GM20431 (cell line): ENCODE measurements around the gene FRMD4A.

Experiments
- in situ Hi-C: fragments of 300-500 bp; cut with MseI, MboI; formaldehyde crosslinking; loops from one replicate; pipeline ENCODE4 v1.15.0; 2020; ENCODE audit warnings: low sequenced_read_pairs; ENCODE audit not compliant: unreplicated experiment

The FRMD4A gene

DNA sequence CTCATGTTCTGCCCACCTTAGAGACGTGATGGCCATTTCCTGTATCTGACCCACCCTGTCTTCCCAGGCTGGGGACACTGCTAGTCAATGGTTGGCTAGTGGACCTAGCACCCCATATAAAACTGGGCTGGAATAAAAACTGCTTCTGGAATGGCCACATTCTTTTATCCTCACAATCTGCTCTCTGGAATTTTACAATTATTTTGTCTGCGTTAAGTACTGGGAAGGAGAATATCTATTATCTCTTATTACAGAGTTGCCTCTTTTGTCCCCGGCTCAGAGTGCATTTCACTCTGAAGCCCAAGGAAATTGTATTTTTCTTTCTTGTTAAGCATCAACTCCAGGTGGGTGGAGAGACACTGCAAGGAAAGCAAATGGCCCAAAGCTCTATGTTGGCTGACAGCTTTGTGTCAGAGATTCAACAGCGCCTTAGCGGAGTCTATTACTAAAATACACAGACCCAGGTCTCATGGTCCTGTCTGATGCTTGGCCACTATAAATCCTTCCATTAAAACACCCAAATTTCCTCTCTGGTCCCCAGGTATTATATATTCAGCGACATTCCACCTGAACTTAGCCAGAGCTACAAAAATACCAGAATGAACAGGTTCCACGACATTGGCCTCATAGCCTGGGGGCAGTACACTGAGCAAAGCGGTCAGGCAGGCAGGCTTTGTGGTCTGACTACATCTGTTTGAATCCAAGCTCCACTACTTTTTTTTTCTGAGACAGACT, 622.3 kb downstream of the FRMD4A start:
- in situ Hi-C loops = loop anchor here (10.0 kb wide), 1 partner anchor 66 kb away; no protein-coding TSS in a partner anchor

DNA sequence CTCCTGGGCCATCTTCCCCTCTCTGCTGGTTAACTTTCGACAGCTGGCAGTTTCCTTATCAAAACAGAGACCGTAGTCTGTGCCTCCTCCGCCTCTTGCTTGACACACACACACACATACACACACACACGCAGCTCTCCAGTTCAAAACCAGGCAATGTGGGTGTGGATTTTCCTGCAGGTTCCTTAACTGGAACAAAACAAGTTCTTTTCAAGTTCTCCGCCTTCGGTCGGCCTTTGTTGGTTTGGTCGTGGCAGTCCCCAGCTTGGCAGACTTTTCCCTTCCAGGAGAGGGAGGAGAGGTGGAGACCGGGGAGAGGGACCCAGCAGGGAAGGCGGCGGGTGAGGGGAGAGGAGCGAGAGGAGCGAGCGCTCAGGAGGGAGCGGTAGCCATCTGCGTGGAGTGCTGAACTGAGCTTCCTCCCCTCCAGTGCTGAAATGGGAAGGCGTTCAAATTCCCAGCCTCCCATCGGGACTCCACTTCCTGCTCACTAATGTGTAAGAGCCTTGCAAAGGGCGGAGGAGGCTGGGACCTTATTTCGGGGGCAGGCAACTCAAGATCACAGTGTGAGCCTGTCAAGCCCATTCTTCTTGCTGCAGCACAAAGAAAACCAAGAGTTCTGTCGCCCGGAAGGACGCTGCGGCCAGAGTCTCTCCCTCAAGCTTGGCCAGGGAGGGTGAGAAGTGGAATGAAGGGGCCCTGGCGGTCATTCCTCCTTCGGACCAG, 623.4 kb downstream of the FRMD4A start:
- in situ Hi-C loops = loop anchor here (10.0 kb wide), 1 partner anchor 67 kb away; no protein-coding TSS in a partner anchor

DNA sequence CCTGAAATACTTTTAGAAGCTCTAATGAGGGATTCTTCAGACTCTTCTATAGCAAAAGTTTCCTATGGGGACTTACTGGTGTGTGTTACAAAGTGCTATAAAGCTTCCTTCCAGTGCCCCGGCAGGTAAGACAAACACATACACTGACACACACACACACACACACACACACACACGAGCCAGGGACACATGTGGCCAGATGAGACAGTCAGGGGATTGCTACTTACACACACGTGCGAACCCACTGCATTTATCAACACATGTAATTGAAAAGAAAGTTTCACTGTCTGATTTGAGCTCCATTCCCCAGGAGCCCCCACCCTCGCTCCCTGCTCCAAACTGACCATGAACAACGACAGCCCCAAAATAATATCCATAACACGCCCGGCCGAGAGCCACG, 624.1 kb downstream of the FRMD4A start:
- in situ Hi-C loops = loop anchor here (10.0 kb wide), 1 partner anchor 68 kb away; no protein-coding TSS in a partner anchor

DNA sequence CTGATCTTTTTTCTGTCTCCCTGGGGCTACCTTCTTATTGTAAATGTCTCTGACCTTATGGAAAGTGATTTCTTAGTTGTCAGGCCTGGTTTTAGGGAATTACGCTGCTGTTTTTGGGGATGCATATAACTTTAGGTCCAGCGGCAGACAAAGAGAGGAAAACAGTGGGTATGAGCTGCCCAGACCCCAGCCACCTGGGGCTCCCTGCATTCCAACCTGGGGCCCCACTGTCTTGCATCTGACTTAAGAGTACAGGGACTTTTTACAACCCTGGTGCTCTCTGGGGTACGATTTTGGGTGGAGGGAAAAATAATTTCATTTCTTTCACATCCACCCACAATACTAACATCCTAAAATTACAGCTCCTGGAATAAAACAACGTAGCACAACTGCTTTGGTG, 624.5 kb downstream of the FRMD4A start:
- in situ Hi-C loops = loop anchor here (10.0 kb wide), 1 partner anchor 69 kb away; no protein-coding TSS in a partner anchor

DNA sequence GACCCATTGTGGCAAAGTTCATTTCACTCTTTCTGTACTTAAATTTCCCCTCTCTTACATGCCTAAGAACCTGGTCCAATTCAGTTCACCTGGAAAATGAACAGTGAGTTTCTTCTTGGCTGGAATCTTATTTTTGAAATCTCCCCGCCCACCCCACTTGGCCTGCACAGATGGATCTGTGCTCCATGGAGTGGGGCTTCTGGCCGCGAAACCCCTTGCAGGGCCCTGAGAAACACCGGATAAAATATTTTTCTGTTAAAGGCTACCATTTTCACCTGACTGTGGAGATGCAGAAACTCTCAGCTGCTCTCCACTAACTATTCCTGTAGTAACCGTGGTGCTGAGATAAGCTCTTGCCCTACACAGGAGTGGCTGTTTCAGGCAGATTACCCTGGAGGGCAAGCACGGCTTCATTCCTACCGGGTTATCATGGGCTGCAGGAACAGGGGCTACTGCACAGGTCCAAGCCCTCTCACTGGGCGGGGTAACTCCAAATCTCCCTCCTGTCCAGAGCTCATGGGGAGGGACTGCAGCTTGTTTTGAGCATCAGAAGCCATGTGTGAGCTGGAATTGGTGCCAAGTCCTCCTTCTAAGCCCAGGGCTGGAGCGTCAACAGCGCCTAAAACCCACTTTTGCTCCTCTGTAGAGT, 625.1 kb downstream of the FRMD4A start:
- in situ Hi-C loops = loop anchor here (10.0 kb wide), 1 partner anchor 69 kb away; no protein-coding TSS in a partner anchor

DNA sequence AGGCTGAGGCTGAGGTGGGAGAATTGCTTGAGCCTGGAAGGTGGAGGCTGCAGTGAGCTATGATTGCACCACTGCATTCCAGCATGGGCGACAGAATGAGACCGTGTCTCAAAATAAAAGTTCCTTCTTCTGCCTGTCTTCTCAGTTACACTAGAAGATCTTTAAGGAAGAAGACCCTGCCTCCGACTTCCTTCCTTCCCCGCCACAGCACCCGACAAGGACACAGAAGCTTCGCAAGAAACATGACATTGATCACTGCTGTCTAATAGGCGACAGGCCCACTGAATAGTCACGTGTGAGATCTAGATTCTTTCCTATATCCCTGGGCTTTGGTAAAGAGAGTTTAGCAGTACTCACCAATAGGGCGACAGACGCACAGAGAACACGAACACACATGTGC, 625.8 kb downstream of the FRMD4A start:
- in situ Hi-C loops = loop anchor here (10.0 kb wide), 1 partner anchor 70 kb away; no protein-coding TSS in a partner anchor

DNA sequence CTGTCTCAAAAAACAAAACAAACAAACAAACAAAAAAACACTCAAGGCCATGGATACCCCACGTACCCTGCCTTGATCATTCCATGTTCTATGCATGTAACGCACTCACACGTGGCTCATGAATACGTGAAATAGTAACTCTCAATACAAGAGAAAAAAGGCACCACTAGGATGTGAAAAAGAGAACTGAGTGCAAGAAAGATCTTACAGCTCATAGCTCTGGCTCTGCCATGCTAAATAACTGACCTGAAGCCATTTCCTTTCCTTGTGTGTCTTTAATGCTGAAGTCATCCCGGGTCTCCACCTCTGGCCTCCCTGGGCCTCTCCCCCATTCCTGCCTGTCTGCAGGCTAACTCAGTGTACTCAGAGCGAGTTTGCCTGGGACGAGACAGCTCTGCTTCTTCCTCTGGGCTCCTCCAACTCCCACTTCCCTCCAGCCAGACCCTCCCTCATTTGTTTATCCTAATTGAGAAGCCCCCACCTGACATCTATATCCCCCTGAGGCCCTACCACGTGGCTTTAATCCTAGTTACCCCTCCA, 626.7 kb downstream of the FRMD4A start:
- in situ Hi-C loops = loop anchor here (10.0 kb wide), 1 partner anchor 71 kb away; no protein-coding TSS in a partner anchor

DNA sequence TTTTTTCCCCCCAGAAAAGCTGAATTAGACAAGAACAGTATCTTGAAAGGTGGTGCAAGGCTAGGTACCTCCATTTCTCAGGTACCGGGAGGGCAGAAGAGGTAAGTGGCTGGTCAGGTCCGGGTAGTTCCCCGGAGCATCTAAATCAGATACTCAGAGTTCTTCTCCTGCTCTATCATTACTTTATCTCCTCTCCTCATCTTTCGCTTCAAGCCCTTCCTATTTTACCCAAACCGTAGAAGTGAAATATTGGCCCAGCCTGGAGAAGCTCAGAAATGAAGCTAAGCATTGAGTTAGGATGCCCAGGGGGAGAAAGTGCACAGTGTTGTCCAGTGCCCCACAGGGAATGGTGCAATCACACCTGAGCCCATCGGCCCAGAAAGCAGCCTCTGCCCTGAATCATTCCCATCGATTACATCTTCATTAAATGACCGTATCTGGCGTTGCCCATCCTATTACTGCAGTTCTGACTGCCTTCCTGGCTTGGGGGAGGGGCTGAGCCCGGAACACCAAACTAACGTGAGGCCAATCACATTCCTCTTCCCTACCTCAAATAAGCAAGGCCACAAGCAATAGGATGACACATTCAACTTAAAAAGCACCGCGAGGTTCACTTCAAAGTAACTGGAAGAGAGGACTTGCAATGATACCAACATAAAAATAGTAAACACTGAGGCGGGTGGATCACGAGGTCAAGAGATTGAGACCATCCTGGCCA, 627.5 kb downstream of the FRMD4A start:
- in situ Hi-C loops = loop anchor here (10.0 kb wide), 1 partner anchor 72 kb away; no protein-coding TSS in a partner anchor

DNA sequence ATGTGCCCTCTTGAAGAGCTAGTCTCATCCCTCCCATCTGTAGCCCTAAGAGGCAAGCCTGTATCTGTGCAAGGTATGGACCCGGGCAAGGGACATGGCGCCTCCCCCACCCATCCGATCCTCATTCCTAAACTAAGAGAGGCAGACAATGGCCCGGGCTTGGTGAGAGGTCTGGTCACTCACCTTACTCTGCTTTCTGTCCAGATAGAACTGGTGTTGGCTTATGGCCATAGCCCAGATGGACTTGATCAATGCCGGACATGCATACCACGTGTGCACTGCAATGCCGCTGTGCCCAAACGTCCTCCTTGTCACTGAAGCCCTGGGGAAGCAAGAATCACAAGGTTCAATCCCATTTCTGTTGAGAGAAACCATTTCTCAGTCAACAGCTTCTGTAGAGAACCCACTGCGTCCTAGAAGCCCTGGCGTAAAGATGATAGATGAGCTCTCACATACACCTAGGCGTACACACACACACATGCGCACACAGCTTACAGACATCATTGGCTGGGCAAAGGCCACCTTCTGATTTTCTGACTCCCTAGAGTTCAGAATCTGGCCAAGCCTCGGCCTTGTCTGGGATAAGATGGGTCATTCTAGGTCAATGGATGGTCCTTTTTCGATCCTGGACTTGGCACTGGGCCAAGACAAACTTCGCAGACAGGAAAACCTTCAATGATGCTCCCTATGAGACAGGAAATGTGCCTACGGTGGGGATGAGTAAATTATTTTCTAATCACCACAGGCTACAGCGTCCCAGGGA, 629.4 kb downstream of the FRMD4A start:
- in situ Hi-C loops = loop anchor here (10.0 kb wide), 1 partner anchor 73 kb away; no protein-coding TSS in a partner anchor

DNA sequence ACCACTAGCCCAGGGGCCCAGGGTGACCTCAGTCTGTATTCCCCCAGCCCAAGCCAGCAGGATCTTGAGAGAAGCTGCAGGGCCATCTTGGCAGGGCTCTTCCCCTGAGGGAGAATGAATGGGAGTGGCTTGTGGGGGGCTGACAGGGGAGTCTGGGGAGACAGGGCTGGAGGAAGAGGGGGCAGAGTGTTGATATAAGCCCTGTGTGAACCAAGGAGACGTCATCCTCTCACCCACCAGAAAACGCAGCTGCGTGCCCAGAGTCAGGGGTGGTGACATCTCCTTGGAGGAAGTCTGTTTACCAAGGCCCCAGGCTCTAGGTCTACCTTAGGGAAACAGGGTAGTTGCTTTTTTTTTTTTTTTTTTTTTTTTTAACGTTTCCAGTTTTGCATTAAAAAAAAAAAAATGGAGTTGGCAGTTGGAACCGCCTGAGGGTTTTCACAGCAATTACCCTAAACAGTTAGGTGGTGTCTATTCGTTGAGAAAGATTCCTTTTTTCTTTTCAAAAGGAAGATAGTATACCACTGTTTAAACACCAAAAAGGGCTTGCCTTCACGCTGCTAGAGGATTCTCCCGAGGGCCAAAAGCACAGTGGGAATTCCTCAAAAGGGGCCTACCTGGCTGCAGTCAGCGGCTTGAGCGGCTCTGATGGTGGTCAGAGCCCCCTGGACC, 630.1 kb downstream of the FRMD4A start:
- in situ Hi-C loops = loop anchor here (10.0 kb wide), 1 partner anchor 74 kb away; no protein-coding TSS in a partner anchor

DNA sequence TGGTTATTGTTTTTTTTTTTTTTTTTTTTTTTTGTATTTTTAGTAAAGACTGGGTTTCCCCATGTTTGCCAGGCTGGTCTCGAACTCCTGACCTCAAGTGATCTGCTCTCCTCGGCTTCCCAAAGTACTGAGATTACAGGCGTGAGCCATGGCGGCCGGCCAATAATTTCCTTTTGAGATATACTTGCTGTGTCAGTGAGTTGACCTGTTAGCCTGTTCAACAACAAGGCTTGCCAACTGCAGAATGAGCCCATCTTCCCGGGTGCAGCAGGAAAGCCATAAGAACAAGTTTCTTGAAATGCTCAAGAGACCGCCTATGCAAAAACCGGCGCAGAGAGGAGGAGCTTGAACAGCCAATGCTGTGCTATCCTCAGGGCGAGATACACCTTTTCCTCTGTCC, 631.5 kb downstream of the FRMD4A start:
- in situ Hi-C loops = no loop called here

DNA sequence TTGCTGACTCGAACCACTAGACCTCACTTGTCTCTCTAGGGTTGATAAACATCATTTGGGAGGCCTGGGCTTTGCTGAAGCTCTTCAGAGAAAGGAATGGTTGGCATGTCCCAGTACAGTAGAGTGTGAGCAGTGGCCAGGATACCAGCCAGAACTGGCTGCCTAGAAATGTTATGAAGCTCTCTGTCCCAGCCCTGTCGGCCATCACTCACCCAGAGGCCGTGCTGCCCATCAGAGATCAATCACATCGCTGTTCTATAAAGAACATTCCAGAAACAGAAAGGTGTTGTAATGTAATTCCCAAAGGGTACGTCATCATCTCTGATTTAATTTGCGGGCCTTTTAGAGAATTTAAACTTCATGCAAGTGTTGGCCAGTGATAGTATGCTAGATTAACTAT, 632.5 kb downstream of the FRMD4A start:
- in situ Hi-C loops = no loop called here

DNA sequence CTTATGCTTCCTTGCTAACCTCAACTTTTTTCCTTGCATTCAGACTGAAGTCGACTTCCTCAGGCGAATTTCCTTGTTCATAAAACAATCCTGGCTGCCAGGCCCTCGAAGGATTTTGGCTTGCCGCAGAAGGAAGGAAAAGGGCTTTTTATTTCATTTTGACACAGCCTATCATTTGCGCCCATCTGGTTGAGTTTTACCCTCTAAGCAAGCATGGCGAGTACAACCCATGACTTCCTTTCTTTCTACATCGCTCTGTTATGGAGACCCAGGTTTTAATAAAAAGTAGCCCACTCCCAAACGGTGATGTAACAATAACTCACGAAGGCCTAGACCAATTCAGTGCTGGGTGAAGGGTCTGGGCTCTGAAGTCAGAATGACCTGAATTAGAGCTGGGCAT, 634.7 kb downstream of the FRMD4A start:
- in situ Hi-C loops = no loop called here

DNA sequence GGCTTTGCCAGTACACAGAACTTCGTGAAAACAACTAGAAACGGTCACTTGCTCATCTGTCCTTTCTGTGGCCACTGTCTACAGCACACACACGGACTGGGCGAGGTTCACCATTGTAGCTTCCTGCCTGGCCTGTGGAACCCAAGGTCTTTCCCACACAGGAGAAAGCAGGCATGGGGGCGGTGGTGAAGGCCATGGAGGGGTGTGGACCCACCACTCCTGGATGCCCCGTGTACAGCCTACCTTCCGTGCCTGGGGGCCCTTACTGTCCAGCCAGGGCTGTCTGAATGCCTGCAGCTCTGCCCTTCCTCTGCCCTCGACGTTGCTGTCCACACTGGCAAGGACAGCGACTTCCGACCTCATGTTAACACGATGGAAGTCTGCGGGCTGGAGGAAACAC, 635.1 kb downstream of the FRMD4A start:
- in situ Hi-C loops = no loop called here

DNA sequence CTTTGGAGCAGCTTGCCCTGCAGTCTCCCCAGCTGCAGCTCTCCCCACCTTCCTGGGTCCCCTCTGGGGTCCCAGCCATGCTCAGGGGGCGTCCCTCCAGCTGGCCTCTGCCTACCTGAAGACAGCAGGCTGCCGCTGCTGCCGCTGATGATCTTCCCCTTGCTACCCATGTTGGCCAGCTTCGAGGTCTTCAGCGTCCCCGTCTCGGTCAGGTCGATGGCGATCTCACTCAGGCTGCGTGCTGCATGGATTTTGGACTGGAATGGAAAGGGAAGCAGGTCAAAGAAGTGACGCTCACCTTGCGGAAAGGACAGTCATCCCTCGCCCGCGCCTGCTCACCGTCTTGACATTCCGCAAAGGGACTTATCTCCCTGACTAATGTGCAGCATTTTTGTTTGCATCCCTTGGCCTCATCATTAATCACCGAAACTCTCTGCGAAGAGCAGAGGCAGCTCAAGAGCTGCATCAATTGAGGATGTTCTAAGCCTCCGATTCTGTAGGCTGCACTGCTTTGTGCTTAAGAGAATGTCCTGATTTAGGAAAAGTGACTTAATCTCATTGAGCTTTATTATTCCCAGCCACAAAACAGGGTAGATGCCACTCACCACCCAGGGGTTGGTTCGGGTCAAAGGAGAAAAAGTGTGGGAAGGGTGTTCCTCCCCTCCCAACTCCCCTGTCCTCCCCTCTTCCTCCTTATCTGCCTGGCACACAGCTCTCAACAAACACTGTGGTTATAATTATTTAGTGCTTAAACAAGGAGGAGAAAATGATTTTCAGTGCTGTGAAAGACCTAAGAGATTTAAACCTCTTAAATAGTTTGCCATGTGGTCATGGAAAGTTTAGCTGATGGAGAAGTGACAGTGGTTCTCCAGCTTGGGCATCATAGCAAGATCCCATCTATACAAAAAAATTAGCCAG, 636.7 kb downstream of the FRMD4A start:
- in situ Hi-C loops = no loop called here

DNA sequence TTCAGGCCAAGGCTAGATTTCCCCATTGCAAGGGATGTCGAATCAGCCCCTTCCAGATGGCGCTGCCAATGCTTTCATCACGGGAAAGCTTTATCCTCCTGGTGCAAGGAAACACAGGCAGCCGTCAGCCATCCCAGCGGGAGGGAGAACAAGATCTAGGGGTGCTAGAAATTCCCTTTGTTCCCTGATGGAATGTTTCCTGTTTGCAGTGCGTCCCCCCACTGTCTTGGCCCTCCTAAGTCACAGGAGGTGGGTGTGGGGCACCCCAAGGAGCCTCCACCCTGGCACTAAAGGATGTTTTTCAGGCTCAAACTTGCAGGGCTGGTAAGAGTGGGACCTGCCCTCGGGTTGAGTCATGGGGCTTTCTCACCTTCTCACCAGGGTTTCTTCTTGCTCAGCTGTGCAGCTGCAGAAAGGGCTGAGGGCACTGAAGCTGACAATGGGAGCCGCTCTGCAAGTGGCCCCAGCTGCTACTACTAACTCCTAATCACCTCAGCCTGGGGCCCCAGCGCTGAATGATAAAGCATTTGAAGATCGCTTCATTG, 640.4 kb downstream of the FRMD4A start:
- in situ Hi-C loops = no loop called here

DNA sequence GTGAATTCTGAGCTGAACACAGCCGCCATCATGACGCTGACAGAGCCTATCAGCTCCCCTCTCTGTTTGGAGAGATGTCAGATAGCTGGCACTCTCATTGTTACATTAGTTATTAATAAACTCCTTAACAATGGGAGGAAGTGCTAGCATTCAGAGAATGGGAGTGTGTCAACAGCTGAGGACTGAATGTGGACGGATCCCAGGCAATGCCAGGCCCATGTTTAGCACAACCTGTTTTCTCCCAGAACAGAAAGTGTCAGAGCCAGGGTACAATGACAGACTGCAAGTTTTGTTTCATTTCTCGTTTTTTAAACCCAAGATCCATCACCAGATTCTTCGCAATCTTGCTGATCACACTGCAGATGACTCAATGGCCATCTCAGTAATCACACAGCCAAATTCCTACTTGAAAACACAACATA, 644.4 kb downstream of the FRMD4A start:
- in situ Hi-C loops = no loop called here
